GM21360 (cell line): ENCODE data around the gene GRK6.
A peak's percentile ranks its signal among the peaks of the same experiment; 100 is the strongest.
"Not testable (repeated sequence)": the region's sequence is repeated elsewhere in the genome, so short reads cannot be mapped to it uniquely, and the experiment has no call there.

ENCODE experiments used
- ATAC-seq: cut with Tn5 transposase; IDR thresholded peaks from one replicate; pipeline ENCODE4 v1.9.1; 2021; ENCODE audit warnings: mild to moderate bottlenecking, moderate library complexity; ENCODE audit not compliant: unreplicated experiment

The GRK6 gene

GRCh38 chr5:177397875-177398390 lies 28.5 kb upstream of the GRK6 start:
- ATAC-seq, result no peak

- ATAC-seq, result no peak
These were observed 26.2 kb upstream of the GRK6 start, which contains the start of gene PFN3 for GRCh38 chr5:177399997-177400868. TSS of gene PFN3 (minus strand) at chr5:177400661. CDS start at chr5:177400576, 85 bp downstream.

GRCh38 chr5:177402271-177403043 lies 24.0 kb upstream of the GRK6 start:
- ATAC-seq, result no peak

- peak; percentile 23 for ATAC-seq
These were observed 23.2 kb upstream of the GRK6 start for GRCh38 chr5:177403102-177403791.

- peak; percentile 69 for ATAC-seq
These were observed 22.5 kb upstream of the GRK6 start for GRCh38 chr5:177403792-177404640.

GRCh38 chr5:177404641-177405179 lies 21.8 kb upstream of the GRK6 start:
- ATAC-seq, result no peak

- no peak for ATAC-seq
These were observed 21.2 kb upstream of the GRK6 start for GRCh38 chr5:177405312-177405711.

- no peak for ATAC-seq
These were observed 20.7 kb upstream of the GRK6 start for GRCh38 chr5:177405805-177406204.

GRCh38 chr5:177409043-177409801 lies 17.3 kb upstream of the GRK6 start, which contains the start of gene F12:
TSS of gene F12 (minus strand) at chr5:177409564. CDS start at chr5:177409527, 37 bp downstream.
- ATAC-seq, result no peak

GRCh38 chr5:177410575-177410974 lies 15.9 kb upstream of the GRK6 start:
- no peak for ATAC-seq

- ATAC-seq, result peak; percentile 72
These were observed 13.8 kb upstream of the GRK6 start for GRCh38 chr5:177412603-177413233.

GRCh38 chr5:177414481-177414880 lies 12.0 kb upstream of the GRK6 start:
- no peak for ATAC-seq

GRCh38 chr5:177417081-177417480 lies 9.4 kb upstream of the GRK6 start:
- ATAC-seq, result not testable (repeated sequence)

GRCh38 chr5:177419046-177419445 lies 7.4 kb upstream of the GRK6 start:
- ATAC-seq, result no peak

GRCh38 chr5:177420472-177420871 lies 6.0 kb upstream of the GRK6 start:
- ATAC-seq, result not testable (repeated sequence)

GRCh38 chr5:177421062-177421798 lies 5.2 kb upstream of the GRK6 start:
- no peak for ATAC-seq

GRCh38 chr5:177423671-177424070 lies 2.8 kb upstream of the GRK6 start:
- no peak for ATAC-seq
